Astrocyte (in vitro differentiated cells and primary cell): ENCODE data around the gene FECH. TPM values are rescaled to one million over a fixed set of nuclear protein-coding genes. Genes with fewer than 3 reads are reported as not detected.
A peak's percentile ranks its signal among the peaks of the same experiment; 100 is the strongest.

ENCODE experiments used
- DNase-seq: peaks from one replicate; pipeline ENCODE4 v3.0.0-alpha.2; 2010; ENCODE audit warnings: low read depth
- FAIRE-seq: peaks from 2 replicates; lab custom pipeline; 2011; peaks lifted over from hg19 to GRCh38; lab: Jason Lieb, UNC
- H2AFZ ChIP-seq: 2 replicates; pipeline ENCODE4 v1.6.0; 2012; ENCODE audit warnings: low read depth, low read length, inconsistent platforms
- H3K27ac ChIP-seq: 2 replicates; pipeline ENCODE4 v1.5.1; 2011; ENCODE audit warnings: low read depth, low read length, inconsistent platforms
- H3K27me3 ChIP-seq: 2 replicates; pipeline ENCODE4 v1.6.0; 2011; ENCODE audit warnings: low read length, inconsistent platforms; ENCODE audit not compliant: insufficient read depth
- H3K36me3 ChIP-seq: 2 replicates; pipeline ENCODE4 v1.5.1; 2011; ENCODE audit warnings: low read length, inconsistent platforms; ENCODE audit not compliant: insufficient read depth
- H3K4me1 ChIP-seq: 2 replicates; pipeline ENCODE4 v1.5.1; 2011; ENCODE audit warnings: low read length, inconsistent platforms; ENCODE audit not compliant: insufficient read depth
- H3K4me2 ChIP-seq: 2 replicates; pipeline ENCODE4 v1.6.0; 2012; ENCODE audit warnings: low read length, inconsistent platforms
- H3K4me3 ChIP-seq: 2 replicates; pipeline ENCODE4 v1.5.1; 2011; ENCODE audit warnings: low read depth, mild to moderate bottlenecking, low read length, inconsistent platforms; ENCODE audit not compliant: insufficient read depth
- H3K79me2 ChIP-seq: 2 replicates; pipeline ENCODE4 v1.6.0; 2012; ENCODE audit warnings: mild to moderate bottlenecking, low read length, inconsistent platforms; ENCODE audit not compliant: insufficient read depth
- H3K9ac ChIP-seq: 2 replicates; pipeline ENCODE4 v1.6.0; 2012; ENCODE audit warnings: mild to moderate bottlenecking, low read length, inconsistent platforms
- H3K9me3 ChIP-seq: 2 replicates; pipeline ENCODE4 v1.5.1; 2012; ENCODE audit warnings: low read depth, mild to moderate bottlenecking, low read length, inconsistent platforms; ENCODE audit not compliant: insufficient read depth
- H4K20me1 ChIP-seq: 2 replicates; pipeline ENCODE4 v1.6.0; 2012; ENCODE audit warnings: low read length, inconsistent platforms; ENCODE audit not compliant: insufficient read depth
- H3K27ac Mint-ChIP-seq: one replicate; pipeline ENCODE4 v1.8.0; 2021; ENCODE audit warnings: mild to moderate bottlenecking, mixed read lengths; ENCODE audit not compliant: unreplicated experiment
- H3K27me3 Mint-ChIP-seq: one replicate; pipeline ENCODE4 v1.8.0; 2021; ENCODE audit warnings: low read depth, mixed read lengths; ENCODE audit not compliant: unreplicated experiment
- H3K36me3 Mint-ChIP-seq: one replicate; pipeline ENCODE4 v1.8.0; 2021; ENCODE audit warnings: low read depth, mixed read lengths; ENCODE audit not compliant: unreplicated experiment
- H3K4me1 Mint-ChIP-seq: one replicate; pipeline ENCODE4 v1.8.0; 2021; ENCODE audit warnings: low read depth, mixed read lengths; ENCODE audit not compliant: unreplicated experiment
- H3K4me3 Mint-ChIP-seq: one replicate; pipeline ENCODE4 v1.8.0; 2021; ENCODE audit warnings: mild to moderate bottlenecking, moderate library complexity, mixed read lengths; ENCODE audit not compliant: unreplicated experiment
- H3K9me3 Mint-ChIP-seq: one replicate; pipeline ENCODE4 v1.8.0; 2021; ENCODE audit warnings: mild to moderate bottlenecking, mixed read lengths; ENCODE audit not compliant: unreplicated experiment
- CTCF ChIP-seq: IDR thresholded peaks from 2 replicates; pipeline ENCODE4 v1.5.1; 2011; ENCODE audit warnings: low read depth, mild to moderate bottlenecking, inconsistent platforms, low read length, moderate library complexity; ENCODE audit not compliant: insufficient read depth
- EZH2 ChIP-seq: IDR thresholded peaks from 2 replicates; pipeline ENCODE4 v1.6.1; 2012; ENCODE audit warnings: mild to moderate bottlenecking, low read length, inconsistent platforms; ENCODE audit not compliant: insufficient read depth
- total RNA-seq: library from RNA; stranded (reverse); gene quantifications from 2 replicates; pipeline ENCODE4 v1.2.1, GENCODE V29; 2021

The FECH gene
- total RNA-seq, 1 donor from 2014 or later, result 25.1 TPM

DNA sequence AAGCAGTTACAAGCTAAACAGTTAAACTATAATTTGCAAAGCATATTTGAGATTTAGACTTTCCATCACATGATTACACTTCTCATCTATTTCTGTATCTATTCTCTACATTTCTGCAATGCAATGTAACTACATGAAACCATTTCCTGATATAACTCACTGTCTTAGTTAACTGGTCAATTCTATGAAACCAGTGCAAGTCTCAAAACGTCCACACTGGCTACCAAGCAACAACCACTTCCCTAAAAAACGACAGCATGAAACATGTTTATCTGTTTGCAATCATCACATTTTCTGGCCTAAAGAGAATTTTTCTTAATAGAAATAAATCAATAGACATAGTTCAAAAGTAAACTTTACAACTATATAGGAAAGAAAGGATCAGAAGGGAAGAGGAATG lies 17.4 kb downstream of the FECH start:
- DNase-seq, result no peak
- no peak overlapping the region for H3K4me3 Mint-ChIP-seq
- Histone ChIP-seq H4K20me1 (no peaks in the 10 kb centered on the region), H3K27ac (no peak overlapping the region), H3K36me3 (peaks cover 25% of the 10 kb centered on the region), H3K9me3 (no peaks in the 10 kb centered on the region), H2AFZ (no peak overlapping the region), H3K79me2 (no peaks in the 10 kb centered on the region), H3K4me1 (no peaks in the 10 kb centered on the region), H3K9ac (no peak overlapping the region), H3K27me3 (no peaks in the 10 kb centered on the region), H3K4me2 (no peak overlapping the region), H3K4me3 (no peak overlapping the region)
- no peaks in the 10 kb centered on the region for H3K9me3 Mint-ChIP-seq
- H3K27ac Mint-ChIP-seq, result no peak overlapping the region
- H3K27me3 Mint-ChIP-seq, result no peaks in the 10 kb centered on the region
- peaks cover 22% of the 10 kb centered on the region for H3K36me3 Mint-ChIP-seq
- no peak for FAIRE-seq
- no peak for TF ChIP-seq CTCF
- no peak for TF ChIP-seq EZH2
- H3K4me1 Mint-ChIP-seq, result no peaks in the 10 kb centered on the region

DNA sequence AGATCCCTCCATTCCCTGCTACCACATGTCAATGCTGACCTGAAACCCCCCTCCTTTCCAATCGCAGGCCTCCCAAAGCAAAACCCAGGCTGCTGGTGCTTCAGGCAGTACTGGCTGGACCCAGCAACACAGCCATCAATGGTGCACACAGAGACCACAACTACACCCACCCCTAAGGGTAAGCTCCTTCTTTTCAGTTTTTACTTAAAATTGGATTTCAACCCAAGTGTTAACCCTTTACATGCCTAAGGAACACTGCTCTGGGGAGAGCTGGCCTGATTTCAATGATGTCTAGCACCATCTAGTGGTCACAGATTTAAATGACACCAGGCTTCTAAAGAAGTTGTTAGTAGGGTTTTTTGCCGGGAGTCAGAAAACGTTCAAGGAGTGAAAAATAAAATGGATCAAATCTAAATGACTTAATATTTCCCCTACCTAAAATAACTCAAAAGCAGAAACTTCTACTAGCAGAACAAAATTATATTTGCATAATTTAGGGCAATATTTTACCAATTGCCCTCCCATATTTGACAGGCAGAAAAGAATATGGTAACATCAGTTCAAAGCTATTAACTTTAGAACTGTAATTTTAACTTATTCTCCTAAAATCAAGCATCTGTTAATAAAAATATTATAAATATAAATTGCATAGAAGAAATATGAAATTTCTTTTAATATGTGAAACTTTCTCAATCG lies 24.6 kb downstream of the FECH start:
- peaks cover 9% of the 10 kb centered on the region for H3K36me3 ChIP-seq
- FAIRE-seq (no peak), DNase-seq (peak; percentile 20)
- H3K36me3 Mint-ChIP-seq, result peaks cover 5% of the 10 kb centered on the region
- no peak overlapping the region for H3K4me2 ChIP-seq
- H3K9me3 Mint-ChIP-seq, result no peaks in the 10 kb centered on the region
- no peak overlapping the region for H3K27ac Mint-ChIP-seq
- H3K4me3 ChIP-seq, result no peak overlapping the region
- H4K20me1 ChIP-seq, result peaks cover 5% of the 10 kb centered on the region
- H3K4me3 Mint-ChIP-seq, result no peak overlapping the region
- no peak overlapping the region for H2AFZ ChIP-seq
- H3K9ac ChIP-seq, result no peak overlapping the region
- no peaks in the 10 kb centered on the region for H3K79me2 ChIP-seq
- no peaks in the 10 kb centered on the region for H3K4me1 ChIP-seq
- H3K4me1 Mint-ChIP-seq, result peaks cover 2% of the 10 kb centered on the region
- H3K27me3 ChIP-seq, result no peaks in the 10 kb centered on the region
- H3K27ac ChIP-seq, result no peak overlapping the region
- H3K9me3 ChIP-seq, result no peaks in the 10 kb centered on the region
- TF ChIP-seq CTCF, result peak; percentile 83
- TF ChIP-seq EZH2, result no peak
- H3K27me3 Mint-ChIP-seq, result no peaks in the 10 kb centered on the region

DNA sequence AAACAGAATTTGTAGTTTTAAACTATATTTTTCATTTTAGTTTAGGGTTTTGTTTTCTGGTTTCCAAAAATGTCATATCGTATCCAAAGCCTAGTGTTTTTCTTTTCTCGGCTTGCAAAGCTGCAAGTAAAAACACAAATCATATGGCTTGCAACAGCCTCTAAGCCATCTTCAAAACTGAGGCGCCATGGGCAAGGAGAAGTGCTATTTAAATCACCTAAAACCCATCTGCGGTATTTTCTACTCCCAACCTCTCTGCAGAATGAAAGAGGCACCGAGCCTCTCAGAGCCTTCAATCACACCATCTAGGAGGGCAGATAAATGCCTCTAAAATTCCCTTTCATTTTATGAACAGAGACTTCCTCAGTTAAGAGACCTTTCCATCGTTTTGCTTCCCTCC lies 25.2 kb downstream of the FECH start:
- Mint-ChIP-seq H3K9me3 (no peaks in the 10 kb centered on the region), H3K27me3 (no peaks in the 10 kb centered on the region), H3K27ac (no peak overlapping the region), H3K4me1 (peaks cover 2% of the 10 kb centered on the region), H3K36me3 (peaks cover 3% of the 10 kb centered on the region), H3K4me3 (no peak overlapping the region)
- Histone ChIP-seq H3K9ac (no peak overlapping the region), H3K27me3 (no peaks in the 10 kb centered on the region), H3K4me3 (no peak overlapping the region), H3K4me2 (no peak overlapping the region), H3K9me3 (no peaks in the 10 kb centered on the region), H3K79me2 (no peaks in the 10 kb centered on the region), H4K20me1 (peaks cover 5% of the 10 kb centered on the region), H3K36me3 (peaks cover 8% of the 10 kb centered on the region), H3K27ac (no peak overlapping the region), H2AFZ (no peak overlapping the region), H3K4me1 (no peaks in the 10 kb centered on the region)
- TF ChIP-seq EZH2, result no peak
- TF ChIP-seq CTCF, result no peak
- DNase-seq (no peak), FAIRE-seq (no peak)
